GM10248 (cell line): ENCODE results near the gene METTL1.

ENCODE experiments used
- CTCF ChIA-PET: fragments of 300-600 bp; sonication (Branson Sonifier 250); formaldehyde crosslinking; extraction: SDS; loops from one replicate; lab custom pipeline; 2021; ENCODE audit warnings: antibody characterized with exemption; lab: Yijun Ruan, JAX
- POLR2A ChIA-PET: fragments of 350-650 bp; sonication (Branson Sonifier 250); formaldehyde crosslinking; extraction: SDS; loops from one replicate; lab custom pipeline; 2020; ENCODE audit warnings: antibody characterized with exemption; lab: Yijun Ruan, JAX
- DNase-seq: peaks from one replicate; pipeline ENCODE4 v3.0.0; 2012; ENCODE audit errors: extremely low spot score
- CTCF ChIP-seq: IDR thresholded peaks from 2 replicates; pipeline ENCODE4 v1.5.1; 2012; ENCODE audit warnings: mild to moderate bottlenecking, low read depth; ENCODE audit errors: extremely low read depth, missing control alignments, control extremely low read depth

The METTL1 gene

DNA sequence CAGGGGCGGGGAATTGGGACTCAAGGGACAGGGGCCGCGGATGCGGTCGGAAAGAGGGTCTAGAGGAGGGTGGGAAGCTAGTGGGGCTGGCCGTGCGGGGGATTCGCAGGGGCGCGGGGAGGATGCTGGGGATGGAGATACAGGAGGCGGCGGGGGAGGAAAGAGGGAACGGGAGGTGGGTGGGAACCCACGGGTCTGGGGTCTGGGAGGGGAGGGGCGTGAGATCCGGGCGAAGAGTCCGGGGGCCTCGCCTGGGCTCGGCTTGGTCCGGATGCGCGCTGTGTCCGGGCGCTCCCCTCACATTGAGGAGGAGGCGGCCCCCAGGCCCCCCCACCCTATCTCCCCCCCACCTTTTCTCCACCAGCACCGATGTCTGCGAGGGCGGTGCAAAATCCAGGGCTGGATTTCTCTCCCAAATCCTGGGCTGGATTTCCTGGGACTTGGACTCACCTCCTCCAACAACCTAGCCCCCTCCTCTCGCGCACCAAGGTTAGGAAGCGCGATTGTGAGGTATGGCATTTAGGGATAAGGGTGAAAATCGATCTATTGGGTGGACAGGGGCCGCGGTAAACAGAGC is 33.2 kb downstream of the METTL1 start, which contains the start of gene AGAP2:
AGAP2 (minus strand) TSS at position 82 of the 577 bp plus-strand sequence. CDS start 496 bp downstream, outside the sequence.
- ChIA-PET CTCF (no interaction called here), POLR2A (no interaction called here)
- TF ChIP-seq CTCF: no peak
- no peak for DNase-seq

GRCh38 chr12:57737467-57738460 is 34.1 kb downstream of the METTL1 start:
- CTCF ChIA-PET: interaction anchor here (3.4 kb wide), 1 partner anchor 154 kb away, joined by 12 read pairs; no protein-coding TSS in a partner anchor
- no peak for DNase-seq
- no peak for TF ChIP-seq CTCF
- POLR2A ChIA-PET: no interaction called here

- ChIA-PET POLR2A (no interaction called here), CTCF (interaction anchor here (3.4 kb wide), 1 partner anchor 154 kb away, joined by 12 read pairs; no protein-coding TSS in a partner anchor)
- DNase-seq: no peak
- TF ChIP-seq CTCF: no peak
Measured at GRCh38 chr12:57736741-57737466, 35.0 kb downstream of the METTL1 start.

- DNase-seq: no peak
- POLR2A ChIA-PET: no interaction called here
Measured at GRCh38 chr12:57735952-57736740, 35.8 kb downstream of the METTL1 start.

DNA sequence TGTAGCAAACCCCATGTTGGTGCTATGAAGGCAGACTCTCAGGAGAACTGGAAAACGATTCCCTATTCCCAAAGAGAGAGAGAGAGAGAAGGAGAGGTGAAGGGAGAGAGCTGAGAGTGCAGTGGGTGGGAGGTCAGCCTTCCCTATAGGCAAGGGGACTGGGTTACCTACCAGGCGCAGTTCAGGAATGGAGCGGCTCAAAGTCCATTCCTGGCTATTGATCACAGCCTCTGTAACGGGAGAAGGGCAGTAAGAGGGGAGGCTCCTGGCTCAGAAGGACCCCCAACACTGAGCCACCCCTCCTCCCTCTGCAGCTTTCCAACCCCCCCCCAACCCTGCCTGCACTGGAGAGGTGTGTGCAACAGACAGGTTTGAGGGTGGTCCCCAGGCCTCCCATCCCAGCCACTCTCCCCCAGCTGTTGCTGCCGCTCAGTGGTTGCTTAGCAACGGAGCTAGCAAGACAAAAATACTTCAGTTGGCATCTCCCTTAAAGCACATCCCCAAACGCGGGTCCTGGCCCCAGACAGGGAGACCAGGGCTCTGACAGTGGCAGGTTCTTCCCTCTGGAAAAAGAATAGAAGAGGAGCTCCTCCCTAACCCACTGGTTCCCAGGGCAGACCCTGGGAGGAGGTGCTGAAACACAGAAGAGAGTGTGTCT is 36.6 kb downstream of the METTL1 start:
- CTCF ChIA-PET: interaction anchor here (0.9 to 3.4 kb wide), 5 partner anchors 9 to 152 kb away, joined by 3 to 12 read pairs (median 5); partner anchors contain the start of genes OS9 and TSPAN31
- POLR2A ChIA-PET: no interaction called here
- TF ChIP-seq CTCF: no peak
- DNase-seq: no peak

More at GRCh38 chr12:57735952-57736740, 35.8 kb downstream of the METTL1 start:
- no peak for TF ChIP-seq CTCF
- CTCF ChIA-PET: interaction anchor here (1.3 to 3.4 kb wide), 3 partner anchors 10 to 153 kb away, joined by 3 to 12 read pairs (median 5); partner anchors contain the start of gene OS9
